GM12873 (cell line): ENCODE data around the gene UTP11.

Experiments
- CTCF ChIP-seq: IDR thresholded peaks from 2 replicates; pipeline ENCODE4 v1.5.1; 2012; ENCODE audit warnings: low read depth, mild to moderate bottlenecking, moderate library complexity, low read length, control low read depth; ENCODE audit not compliant: insufficient read depth; ENCODE audit errors: missing control alignments

Gene UTP11

GRCh38 chr1:38041936-38042834 is 29.7 kb downstream of the UTP11 start:
- no peak for TF ChIP-seq CTCF

GRCh38 chr1:38043036-38043747 is 30.7 kb downstream of the UTP11 start:
- no peak for TF ChIP-seq CTCF

GRCh38 chr1:38044221-38045215 is 32.0 kb downstream of the UTP11 start:
- TF ChIP-seq CTCF: no peak

GRCh38 chr1:38045401-38046332 is 33.1 kb downstream of the UTP11 start:
- TF ChIP-seq CTCF: no peak

GRCh38 chr1:38046333-38046883 is 33.9 kb downstream of the UTP11 start, which contains the start of gene POU3F1:
TSS of gene POU3F1 (minus strand) at chr1:38046793. CDS start at chr1:38046743, 50 bp downstream.
- no peak for TF ChIP-seq CTCF
